OCI-LY3 (cell line): ENCODE measurements around the gene PEX26.

Source experiments
- H2AFZ ChIP-seq: fragments of 200-600, 300-600 bp; shearing (Covaris generic); 2 replicates; pipeline ENCODE4 v1.6.0; 2014; ENCODE audit warnings: antibody characterized with exemption, low read depth, low read length
- H3K27ac ChIP-seq: fragments of 200-600, 300-600 bp; sonication (generic); 2 replicates; pipeline ENCODE4 v1.5.1; 2014; ENCODE audit warnings: mild to moderate bottlenecking, low read length, moderate library complexity, mixed read lengths
- H3K27me3 ChIP-seq: fragments of 200-600, 300-600 bp; sonication (generic); 2 replicates; pipeline ENCODE4 v1.6.1; 2014; ENCODE audit warnings: low read depth, low read length, mixed read lengths
- H3K36me3 ChIP-seq: fragments of 200-600, 300-600 bp; sonication (generic); replicated peaks from 2 replicates; pipeline ENCODE3; 2014; ENCODE audit warnings: low read depth, low read length, mixed read lengths
- H3K4me1 ChIP-seq: fragments of 300-600, 200-600 bp; sonication (generic); 2 replicates; pipeline ENCODE4 v1.6.1; 2014; ENCODE audit warnings: low read length, mixed read lengths
- H3K4me2 ChIP-seq: fragments of 200-600, 300-600 bp; sonication (generic); 2 replicates; pipeline ENCODE4 v1.6.1; 2014; ENCODE audit warnings: low read length, mixed read lengths
- H3K4me3 ChIP-seq: fragments of 300-600, 200-600 bp; sonication (generic); 2 replicates; pipeline ENCODE4 v1.5.1; 2014; ENCODE audit warnings: antibody characterized with exemption, mild to moderate bottlenecking, low read length, moderate library complexity
- H3K79me2 ChIP-seq: fragments of 300-600, 200-600 bp; shearing (Covaris generic); 2 replicates; pipeline ENCODE4 v1.6.1; 2014; ENCODE audit warnings: mild to moderate bottlenecking, low read length, mixed read lengths
- H3K9ac ChIP-seq: fragments of 300-600, 200-600 bp; shearing (Covaris generic); 2 replicates; pipeline ENCODE4 v1.6.0; 2014; ENCODE audit warnings: mild to moderate bottlenecking, low read length, moderate library complexity
- H3K9me3 ChIP-seq: fragments of 200-600, 300-600 bp; shearing (Covaris generic); 2 replicates; pipeline ENCODE4 v1.6.1; 2014; ENCODE audit warnings: low read length, mixed read lengths; ENCODE audit not compliant: insufficient read depth
- H4K20me1 ChIP-seq: fragments of 200-600, 300-600 bp; sonication (generic); 2 replicates; pipeline ENCODE4 v1.6.1; 2016; ENCODE audit warnings: low read length, mixed read lengths; ENCODE audit not compliant: insufficient read depth
- CTCF ChIP-seq: fragments of 200-600, 300-600 bp; sonication (generic); IDR thresholded peaks from 2 replicates; pipeline ENCODE4 v1.5.1; 2014; ENCODE audit warnings: antibody characterized with exemption, low read length, low read depth
- EZH2phosphoT487 ChIP-seq: fragments of 200-600 bp; shearing (Covaris generic); IDR thresholded peaks from 2 replicates; pipeline ENCODE4 v1.6.1; 2018; ENCODE audit warnings: antibody characterized with exemption, mixed run types, low read depth

PEX26 gene

DNA sequence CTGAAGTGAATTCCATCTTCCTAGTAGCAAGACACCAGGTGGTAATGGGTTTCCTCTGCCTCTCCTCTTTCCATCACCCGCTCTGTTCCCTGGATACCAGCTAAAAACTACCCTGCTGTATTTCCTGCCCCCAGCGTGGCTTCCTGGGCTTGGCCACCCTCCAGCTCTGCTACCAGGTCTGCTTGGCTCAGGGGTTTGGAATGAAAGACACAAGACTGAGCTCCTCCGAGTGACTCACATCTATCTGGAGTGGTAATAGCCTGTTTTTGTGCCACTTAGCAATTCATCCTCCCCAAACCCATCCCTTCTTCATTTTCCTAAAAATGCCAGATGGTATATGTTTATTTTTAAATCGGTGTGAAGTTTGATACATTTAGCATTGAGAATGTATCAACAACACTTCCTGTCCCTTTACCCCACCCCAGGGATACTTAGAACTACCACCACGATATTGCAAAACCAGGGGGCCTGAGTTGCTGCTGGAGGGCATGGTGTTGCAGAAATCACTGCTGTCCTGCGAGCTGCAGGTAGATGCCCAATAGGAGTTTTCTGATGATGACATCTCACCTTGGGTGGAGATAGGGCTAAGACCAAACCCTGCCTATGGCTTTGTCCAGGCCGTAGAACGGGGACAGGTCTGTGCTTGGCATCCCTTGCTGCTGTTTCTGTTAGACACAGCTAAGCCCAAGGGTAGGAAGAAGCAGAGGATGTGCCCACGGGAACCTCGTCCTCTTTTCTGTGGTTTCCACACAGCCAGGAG lies 45.9 kb upstream of the PEX26 start:
- H3K36me3 ChIP-seq, result no peaks in the 10 kb centered on the region
- TF ChIP-seq EZH2phosphoT487 (no peak), CTCF (no peak)
- H2AFZ ChIP-seq, result no peak overlapping the region
- H3K27me3 ChIP-seq, result peaks cover 11% of the 10 kb centered on the region
- peaks cover 14% of the 10 kb centered on the region for H3K4me1 ChIP-seq
- no peaks in the 10 kb centered on the region for H3K9me3 ChIP-seq
- no peaks in the 10 kb centered on the region for H4K20me1 ChIP-seq
- H3K4me3 ChIP-seq, result no peak overlapping the region
- H3K4me2 ChIP-seq, result no peak overlapping the region
- H3K27ac ChIP-seq, result no peak overlapping the region
- no peaks in the 10 kb centered on the region for H3K79me2 ChIP-seq
- no peak overlapping the region for H3K9ac ChIP-seq

DNA sequence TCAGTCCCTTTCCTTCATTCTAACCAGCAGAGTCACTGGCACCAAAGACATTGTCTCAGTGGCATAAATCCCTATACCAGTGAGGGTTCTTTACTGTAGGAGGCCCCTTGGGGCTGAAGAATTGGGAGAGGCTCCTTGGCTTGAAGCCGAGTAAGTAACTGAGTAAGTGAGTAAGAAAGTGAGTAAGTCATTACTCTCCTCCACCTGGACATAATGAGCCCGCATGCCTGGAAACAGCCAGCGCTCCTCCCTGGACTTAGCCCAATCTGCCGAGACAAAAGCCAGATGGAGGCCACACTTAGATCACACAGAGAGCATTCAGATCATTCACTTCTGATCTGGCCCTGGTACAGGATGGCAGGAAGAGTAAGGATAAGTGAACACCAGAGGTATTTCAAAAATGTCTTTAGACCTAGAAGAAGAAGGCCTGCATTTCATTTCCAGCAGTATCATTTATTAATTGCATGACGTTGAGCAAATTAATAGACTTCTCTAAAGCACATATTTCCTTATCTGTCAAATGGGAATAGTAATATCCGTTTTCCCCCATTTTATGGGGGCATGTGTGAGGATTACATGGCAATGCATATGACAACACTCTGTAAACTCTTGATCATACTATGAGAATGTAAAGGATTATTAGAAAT lies 45.2 kb upstream of the PEX26 start:
- Histone ChIP-seq H3K36me3 (no peaks in the 10 kb centered on the region), H3K9ac (no peak overlapping the region), H4K20me1 (no peaks in the 10 kb centered on the region), H3K4me1 (peaks cover 14% of the 10 kb centered on the region), H3K4me3 (no peak overlapping the region), H2AFZ (no peak overlapping the region), H3K4me2 (no peak overlapping the region), H3K79me2 (no peaks in the 10 kb centered on the region), H3K27ac (no peak overlapping the region), H3K27me3 (peaks cover 5% of the 10 kb centered on the region; the same call in 1 of the 2 replicates), H3K9me3 (no peaks in the 10 kb centered on the region)
- TF ChIP-seq CTCF (no peak), EZH2phosphoT487 (no peak)

DNA sequence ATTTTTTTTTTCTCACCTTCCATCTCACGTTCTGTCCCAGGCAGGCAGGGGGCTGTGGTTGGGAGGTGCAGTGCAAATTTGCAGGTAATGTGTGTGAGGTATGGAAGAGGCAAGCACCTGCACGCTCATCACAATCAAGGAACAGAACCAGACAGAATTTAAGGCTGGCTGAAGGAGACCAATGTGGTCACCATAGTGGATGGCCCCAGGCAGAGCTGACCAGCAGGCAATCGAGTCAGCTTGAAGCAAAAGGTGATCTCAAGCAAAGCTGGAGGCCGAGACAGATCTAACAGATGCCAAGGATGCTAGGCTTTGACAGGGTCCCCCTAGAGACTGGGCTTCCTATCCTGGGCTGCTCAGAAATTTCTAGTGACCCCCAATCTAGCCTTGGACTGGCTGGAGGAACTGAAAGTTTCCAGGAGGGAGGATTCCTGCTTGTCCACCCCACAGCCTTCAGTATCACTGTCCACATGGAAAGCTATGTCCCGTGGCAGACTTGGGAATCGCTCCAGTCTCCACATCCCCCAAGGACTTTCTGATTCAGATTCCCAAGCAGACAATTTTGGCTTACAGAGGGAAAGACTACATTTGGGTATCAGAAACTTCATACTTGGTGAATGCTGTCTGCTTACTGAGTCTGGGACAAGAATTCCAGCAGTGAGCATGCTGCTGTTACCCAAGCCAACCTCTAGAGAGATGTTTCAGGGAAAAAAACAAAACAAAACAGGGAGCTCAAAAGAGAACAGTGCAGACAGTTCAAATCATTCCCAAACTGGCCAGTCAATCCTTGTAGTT lies 44.4 kb upstream of the PEX26 start:
- Histone ChIP-seq H3K36me3 (no peaks in the 10 kb centered on the region), H3K4me2 (no peak overlapping the region), H3K79me2 (no peaks in the 10 kb centered on the region), H2AFZ (no peak overlapping the region), H3K4me3 (no peak overlapping the region), H4K20me1 (no peaks in the 10 kb centered on the region), H3K27ac (no peak overlapping the region), H3K27me3 (peaks cover under 1% of the 10 kb centered on the region; the same call in 1 of the 2 replicates), H3K4me1 (peaks cover 14% of the 10 kb centered on the region), H3K9ac (no peak overlapping the region), H3K9me3 (no peaks in the 10 kb centered on the region)
- no peak for TF ChIP-seq EZH2phosphoT487
- TF ChIP-seq CTCF, result no peak

DNA sequence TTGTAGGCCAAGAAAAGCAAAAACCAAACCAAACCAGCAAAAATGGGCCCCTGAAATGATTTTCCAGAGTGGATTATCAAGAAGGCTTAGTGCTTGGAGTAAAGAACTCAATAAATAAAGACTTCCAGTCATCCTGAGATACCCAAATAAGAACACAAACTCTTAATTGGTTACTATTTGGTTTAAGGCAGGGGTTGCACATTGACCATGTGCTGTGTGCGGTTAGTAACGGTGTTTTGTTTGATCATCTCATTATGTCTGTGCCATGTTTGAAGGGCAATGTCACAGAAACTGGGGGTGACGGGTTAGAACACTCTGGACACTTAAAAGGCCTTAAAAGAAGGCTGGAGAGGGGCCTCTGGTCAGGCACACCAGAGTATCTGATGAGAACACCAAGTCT lies 43.7 kb upstream of the PEX26 start:
- Histone ChIP-seq H3K9ac (no peak overlapping the region), H4K20me1 (no peaks in the 10 kb centered on the region), H3K4me1 (peaks cover 10% of the 10 kb centered on the region), H3K27ac (no peak overlapping the region), H2AFZ (no peak overlapping the region), H3K36me3 (no peaks in the 10 kb centered on the region), H3K79me2 (no peaks in the 10 kb centered on the region), H3K4me2 (no peak overlapping the region), H3K9me3 (no peaks in the 10 kb centered on the region), H3K27me3 (no peaks in the 10 kb centered on the region), H3K4me3 (no peak overlapping the region)
- TF ChIP-seq EZH2phosphoT487, result no peak
- TF ChIP-seq CTCF, result no peak
